ENCODE measurements around the gene EEIG2.
A peak's percentile ranks its signal among the peaks of the same experiment; 100 is the strongest.
"Not testable (repeated sequence)": the region's sequence is repeated elsewhere in the genome, so short reads cannot be mapped to it uniquely, and the experiment has no call there.

The EEIG2 gene

DNA sequence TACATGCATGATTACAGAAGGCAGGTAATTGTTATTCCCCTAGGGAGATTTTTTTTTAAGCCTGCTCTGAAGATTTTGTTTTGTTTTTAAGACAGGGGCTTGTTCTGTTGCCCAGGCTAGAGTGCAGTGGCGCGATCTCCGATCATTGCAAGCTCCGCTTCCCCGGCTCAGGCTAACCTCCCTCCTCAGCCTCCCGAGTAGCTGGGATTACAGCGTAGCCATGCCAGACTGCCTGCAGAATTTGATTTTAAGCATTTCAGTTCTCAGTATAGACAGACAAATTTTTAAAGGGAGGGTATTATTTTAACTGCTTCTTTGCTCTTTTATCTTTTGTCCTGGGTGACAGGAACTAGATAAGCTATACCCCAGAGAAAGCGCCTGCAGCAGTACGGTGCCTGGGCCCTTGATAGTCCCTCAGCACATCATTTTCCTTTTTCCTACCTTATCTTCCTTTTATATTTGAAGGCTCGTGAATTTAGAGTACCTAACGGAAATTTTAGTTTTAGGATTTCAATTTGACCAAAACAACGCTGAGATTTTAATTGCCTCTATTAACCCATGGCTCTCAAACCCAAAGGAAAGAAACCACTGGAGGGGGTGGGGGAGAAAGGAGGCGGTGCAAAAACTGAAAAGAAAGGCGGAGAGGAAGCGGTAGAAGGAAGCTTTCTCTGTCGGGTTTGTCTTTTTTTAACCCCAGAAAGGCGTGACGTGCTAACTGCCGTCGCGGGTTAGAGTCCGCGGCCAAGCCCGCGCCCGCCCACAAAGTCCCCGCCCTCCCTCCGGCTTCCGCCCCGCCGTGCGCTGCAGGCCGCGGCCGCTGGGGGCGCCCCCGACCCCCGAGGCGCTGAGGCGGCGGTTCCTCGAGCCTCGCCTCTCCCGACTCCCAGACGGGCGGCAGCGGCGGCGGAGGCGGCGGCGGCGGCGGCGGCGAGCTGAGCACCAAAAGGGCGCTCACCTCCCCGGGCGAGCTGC, at the start of gene EEIG2:
Gene EEIG2 (plus strand): TSS at position 886 of the 972 bp plus-strand sequence. CDS start 329 bp downstream, outside the sequence.
- peak; percentile 89 for DNase-seq

DNA sequence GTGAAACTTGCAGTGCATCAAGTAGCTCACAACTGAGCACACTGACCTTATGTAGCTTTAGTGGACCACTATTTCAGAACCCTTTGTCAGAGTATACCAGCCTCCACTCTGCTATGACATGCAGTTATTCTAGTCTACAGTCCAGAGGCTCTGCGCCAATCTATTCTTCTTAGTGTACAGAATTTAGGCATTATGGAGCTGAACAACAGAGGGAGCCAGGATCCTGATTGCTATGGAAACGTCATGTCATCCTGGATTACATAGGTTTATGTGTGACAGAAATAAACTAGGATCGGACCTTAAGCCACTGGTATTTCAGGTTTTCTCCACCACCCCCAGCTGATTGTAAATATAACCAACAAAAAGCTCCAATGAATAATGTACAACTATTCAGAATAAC, 48.1 kb upstream of the EEIG2 start:
- no peak for DNase-seq

DNA sequence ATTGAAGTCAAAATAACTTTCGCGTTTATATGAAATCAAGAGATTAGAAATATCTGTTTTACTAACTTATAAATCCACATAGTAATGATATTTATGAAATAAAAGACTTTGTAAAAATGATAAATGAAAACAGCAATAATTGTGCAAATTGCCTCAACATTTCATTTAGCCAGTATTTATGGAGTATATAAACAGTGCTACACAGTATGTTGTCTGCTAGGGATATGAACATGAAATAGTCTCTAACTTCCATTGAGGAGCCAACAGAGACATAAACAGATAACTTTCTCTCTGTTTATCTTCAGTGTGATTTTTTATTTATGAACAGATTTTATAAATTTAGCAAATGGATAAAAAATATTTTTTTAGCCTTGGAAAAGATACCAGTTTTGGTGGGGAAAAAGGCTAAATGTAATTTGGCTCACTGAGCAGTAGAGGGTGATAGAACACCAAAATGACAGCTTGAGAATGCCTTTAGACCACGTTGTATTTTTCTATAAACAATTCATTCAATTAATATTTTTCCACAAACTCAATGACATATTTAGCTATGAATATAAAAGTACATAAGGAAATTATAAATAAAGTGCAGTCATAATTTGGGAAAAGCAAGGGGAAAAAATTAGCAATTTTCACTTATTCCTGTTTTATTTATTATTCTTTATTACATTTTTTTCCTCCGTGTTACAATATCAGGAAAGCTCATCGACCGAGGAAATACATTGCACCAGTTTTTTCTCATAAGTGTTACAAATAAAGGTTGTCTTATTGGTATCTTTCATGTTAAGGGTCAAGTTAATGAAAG, 47.5 kb upstream of the EEIG2 start:
- no peak for DNase-seq

DNA sequence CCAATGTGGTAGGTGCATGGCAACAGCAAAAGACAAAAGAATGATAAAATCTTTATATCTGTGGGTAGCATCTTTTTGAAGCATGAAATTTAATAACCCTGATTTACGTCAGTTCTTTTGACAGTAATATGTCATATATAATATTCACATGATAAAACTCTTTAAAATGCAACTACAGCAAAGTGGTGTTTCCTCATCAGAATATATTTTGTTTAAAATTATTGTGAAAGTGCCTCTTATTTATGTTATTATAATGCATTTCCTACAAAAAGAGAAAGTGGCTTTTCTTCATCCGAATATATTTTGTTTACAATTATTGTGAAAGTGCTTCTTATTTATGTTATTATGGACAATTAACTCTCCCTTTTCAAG, 46.9 kb upstream of the EEIG2 start:
- DNase-seq = no peak

DNA sequence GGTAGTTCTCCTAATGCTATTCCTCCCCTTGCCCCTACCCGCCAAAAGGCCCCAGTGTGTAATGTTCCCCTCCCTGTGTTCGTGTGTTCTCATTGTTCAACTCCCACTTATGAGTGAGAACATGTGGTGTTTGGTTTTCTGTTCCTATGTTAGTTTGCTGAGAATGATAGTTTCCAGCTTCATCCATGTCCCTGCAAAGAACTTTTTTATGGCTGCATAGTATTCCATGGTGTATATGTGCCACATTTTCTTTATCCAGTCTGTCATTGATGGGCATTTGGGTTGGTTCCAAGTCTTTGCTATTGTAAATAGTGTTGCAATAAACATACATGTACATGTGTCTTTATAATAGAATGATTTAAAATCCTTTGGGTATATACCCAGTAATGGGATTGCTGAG, 46.0 kb upstream of the EEIG2 start:
- not testable (repeated sequence) for DNase-seq

DNA sequence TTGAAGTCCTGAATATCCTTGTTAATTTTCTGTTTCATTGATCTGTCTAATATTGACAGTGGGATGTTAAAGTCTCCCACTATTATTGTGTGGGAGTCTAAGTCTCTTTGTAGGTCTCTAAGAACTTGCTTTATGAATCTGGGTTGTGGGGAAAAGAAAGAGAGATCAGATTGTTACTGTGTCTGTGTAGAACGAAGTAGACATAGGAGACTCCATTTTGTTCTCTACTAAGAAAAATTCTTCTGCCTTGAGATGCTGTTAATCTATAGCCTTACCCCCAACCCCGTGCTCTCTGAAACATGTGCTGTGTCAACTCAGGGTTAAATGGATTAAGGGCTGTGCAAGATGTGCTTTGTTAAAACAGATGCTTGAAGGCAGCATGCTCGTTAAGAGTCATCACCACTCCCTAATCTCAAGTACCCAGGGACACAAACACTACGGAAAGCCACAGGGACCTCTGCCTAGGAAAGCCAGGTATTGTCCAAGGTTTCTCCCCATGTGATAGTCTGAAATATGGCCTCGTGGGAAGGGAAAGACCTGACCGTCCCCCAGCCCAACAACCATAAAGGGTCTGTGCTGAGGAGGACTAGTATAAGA, 42.5 kb upstream of the EEIG2 start:
- not testable (repeated sequence) for DNase-seq

DNA sequence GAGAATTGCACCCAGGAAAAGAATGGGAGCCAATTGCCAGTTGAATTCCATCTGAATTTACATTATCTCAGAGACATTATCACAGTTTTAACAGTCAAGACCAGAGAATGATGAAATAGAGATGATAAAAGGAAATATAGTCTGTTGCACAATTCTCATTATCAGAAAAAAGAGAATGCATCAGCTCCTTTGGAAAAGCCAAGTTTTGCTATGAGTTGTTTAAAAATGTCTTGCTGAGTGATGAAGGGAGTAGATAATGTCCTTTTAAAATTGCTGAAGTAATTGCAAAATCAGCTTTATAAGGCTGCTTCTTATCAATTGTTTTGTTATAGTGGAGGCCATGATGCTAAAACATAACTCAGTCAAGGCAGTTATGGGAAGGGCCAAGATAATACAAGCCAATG, 37.9 kb upstream of the EEIG2 start:
- DNase-seq = no peak

DNA sequence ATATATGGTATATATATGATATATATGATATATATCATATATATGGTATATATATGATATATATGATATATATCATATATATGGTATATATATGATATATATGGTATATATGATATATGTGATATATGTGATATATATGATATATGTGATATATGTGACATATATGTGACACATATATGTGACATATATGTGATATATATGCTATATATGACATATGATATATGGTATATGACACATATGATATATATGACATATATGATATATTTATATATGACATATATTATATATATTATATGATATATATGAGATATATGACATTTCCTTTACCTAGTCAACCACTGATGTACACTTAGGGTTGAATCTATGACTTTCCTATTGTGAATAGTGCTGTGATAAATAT, 36.1 kb upstream of the EEIG2 start:
- DNase-seq = no peak

DNA sequence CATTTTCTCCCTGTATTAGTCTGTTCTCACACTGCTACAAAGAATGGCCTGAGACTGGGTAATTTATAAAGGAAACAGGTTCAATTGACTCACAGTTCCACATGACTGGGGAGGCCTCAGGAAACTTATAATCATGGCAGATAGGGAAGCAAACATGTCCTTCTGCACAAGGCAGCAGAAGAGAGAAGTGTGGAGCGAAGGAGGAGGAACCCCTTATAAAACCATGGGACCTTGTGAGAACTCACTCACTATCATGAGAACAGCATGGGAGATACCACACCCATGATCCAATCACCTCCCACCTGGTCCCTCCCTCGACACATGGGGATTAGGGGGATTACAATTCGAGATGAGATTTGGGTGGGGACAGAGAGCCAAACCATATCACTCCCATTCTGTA, 35.2 kb upstream of the EEIG2 start:
- no peak for DNase-seq

DNA sequence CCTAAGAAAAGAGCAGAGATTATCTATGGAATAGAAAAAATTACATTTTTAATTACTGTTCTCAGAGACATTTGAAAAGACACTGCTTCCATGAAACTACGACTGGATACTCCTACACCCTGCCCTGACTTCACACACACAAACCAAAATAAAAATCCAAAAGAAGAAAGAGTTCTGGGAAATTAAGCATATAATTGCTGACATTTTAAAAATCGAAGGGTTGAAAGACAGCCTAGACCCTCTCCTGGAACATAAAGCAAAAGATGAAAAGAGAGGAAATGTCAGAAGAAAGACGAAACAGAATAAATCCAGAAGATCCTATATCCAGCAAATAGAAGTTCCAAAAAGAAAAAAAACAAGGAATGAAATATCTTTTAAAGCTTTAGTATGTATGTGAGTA, 32.8 kb upstream of the EEIG2 start:
- DNase-seq = no peak

DNA sequence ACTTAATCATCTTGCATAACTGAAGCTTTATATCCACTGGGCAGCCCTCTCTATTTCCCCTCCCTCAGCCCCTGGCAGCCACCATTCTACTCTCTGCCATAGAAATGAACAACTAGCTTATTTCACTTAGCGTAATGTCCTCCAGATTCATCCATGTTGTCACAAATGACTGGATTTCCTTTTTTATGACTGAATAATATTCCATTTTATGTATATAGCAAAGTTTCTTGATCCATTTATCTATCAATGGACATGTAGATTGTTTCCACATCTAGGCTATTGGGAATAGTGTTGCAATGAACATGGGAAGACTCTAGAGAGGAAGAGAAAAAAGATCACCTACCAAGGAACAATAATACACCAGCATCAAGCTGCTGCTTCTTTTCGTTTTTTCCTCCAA, 32.1 kb upstream of the EEIG2 start:
- no peak for DNase-seq

DNA sequence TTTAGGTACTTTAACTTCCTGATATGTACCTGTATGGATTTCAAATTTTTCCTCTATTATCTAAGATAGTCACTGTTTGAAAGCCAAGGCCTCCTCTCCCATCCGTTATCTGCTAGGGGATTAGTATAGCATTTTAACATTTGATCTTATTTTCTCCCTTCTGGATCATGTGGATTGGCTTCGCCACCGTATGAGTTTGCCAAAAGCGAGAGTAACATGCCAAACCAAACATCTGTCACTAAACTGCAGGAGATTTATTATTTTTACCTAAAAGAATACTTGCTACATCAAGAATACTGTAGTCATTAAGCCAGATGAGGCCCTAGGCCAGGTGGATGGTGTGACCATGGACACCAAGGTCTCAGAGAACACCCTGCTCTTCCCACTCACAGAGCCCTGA, 28.5 kb upstream of the EEIG2 start:
- no peak for DNase-seq

DNA sequence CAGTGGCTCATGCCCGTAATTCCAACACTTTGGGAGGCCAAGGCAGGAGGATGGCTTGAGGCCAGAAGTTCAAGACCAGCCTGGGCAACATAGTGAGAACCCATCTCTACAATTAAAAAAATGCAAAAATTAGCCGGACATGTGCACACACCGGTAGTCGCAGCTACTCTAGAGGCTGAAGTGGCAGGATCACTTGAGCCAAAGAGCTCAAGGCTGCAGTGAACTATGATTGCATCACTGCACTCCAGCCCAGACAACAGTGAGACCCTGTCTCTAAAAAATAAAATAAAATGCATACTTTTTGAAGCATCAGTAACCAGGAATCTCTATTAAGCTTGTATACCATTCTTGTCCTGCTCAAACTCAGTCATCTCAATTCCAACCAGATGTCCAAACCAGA, 27.2 kb upstream of the EEIG2 start:
- DNase-seq = no peak

DNA sequence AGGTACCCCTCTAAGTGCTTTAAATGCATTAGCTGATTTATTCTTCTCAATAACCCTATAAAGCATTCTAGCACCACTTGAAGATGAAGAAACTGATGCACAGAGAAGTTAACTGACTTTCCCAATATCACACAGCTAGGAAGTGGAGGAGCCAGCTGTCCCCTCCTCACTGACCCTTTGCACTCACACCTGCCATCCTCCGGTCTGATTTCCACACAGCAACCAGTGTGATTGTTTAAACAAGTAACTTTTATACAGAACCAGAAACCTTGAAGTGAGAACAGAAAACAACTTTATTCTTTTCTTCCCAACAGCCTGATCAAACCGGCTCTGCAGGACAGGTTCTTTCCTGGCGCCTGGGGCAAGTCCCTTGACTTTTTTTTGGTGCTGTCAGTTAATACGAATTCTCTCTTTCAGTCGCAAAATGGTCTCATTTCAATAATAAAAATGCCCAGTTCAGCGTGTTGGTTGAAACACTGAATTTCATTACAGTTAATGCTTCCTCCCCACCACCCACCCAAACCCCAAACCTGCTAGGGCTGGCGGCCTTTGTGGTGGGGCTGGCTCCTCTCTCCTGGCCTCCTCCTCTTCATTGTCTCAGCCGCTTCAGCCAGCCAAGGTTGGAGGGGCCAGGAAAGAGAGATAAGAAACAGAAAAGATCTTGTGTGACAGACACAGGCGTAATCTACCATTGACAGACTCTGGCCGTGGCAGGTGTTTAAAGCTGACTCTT, 26.4 kb upstream of the EEIG2 start:
- DNase-seq = peak; percentile 9

DNA sequence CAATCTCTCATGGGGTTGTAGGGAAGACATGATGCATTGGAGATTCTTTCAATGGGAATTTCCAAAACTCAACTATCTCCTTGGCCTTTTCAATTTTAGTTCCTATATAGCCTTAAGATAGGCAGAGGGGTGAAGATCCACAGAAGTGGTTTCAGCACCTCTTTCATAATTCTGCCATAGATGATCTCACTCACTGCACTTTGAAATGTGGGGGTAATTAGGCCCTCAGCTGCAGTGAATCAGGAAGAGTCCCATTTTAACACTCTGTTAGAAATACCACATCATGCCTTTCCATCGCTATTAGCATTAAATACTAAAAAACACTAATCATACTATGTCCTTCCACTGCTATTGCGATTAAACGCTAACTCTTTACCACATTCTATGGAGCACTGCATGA, 25.1 kb upstream of the EEIG2 start:
- DNase-seq = no peak

DNA sequence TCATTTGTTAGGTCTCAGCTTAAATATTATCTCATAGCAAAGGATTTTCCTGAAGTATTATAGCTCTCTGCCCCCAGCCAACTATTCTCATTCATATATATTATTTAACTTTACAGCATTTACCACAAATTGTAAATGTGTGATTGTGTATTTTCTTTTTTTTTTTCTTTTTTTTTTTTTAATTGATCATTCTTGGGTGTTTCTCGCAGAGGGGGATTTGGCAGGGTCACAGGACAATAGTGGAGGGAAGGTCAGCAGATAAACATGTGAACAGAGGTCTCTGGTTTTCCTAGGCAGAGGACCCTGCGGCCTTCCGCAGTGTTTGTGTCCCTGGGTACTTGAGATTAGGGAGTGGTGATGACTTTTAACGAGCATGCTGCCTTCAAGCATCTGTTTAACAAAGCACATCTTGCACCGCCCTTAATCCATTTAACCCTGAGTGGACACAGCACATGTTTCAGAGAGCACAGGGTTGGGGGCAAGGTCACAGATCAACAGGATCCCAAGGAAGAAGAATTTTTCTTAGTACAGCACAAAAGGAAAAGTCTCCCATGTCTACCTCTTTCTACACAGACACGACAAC, 24.5 kb upstream of the EEIG2 start:
- DNase-seq = not testable (repeated sequence)

DNA sequence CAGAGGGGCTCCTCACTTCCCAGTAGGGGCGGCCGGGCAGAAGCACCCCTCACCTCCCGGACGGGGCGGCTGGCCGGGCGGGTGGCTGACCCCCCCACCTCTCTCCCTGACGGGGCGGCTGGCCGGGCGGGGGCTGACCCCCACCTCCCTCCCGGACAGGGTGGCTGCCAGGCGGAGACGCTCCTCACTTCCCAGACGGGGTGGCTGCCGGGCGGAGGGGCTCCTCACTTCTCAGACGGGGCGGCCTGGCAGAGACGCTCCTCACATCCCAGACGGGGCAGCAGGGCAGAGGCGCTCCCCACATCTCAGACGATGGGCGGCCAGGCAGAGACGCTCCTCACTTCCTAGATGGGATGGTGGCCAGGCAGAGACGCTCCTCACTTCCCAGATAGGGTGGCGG, 23.9 kb upstream of the EEIG2 start:
- not testable (repeated sequence) for DNase-seq

DNA sequence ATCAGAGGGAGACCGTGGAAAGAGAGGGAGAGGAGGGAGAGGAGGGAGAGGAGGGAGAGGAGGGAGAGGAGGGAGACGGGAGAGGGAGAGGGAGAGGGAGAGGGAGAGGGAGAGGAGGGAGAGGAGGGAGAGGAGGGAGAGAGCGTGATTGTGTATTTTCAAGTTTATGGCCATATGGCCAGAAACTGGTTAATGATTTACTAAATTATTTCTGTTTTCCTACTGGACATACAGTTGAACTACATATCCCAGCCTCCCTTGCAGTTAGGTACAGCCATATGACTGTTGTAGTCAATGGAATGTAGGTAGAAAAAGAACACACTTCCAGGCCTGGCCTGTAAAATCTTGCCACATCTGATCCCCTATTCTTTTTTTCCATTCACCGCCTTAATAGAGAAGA, 23.1 kb upstream of the EEIG2 start:
- not testable (repeated sequence) for DNase-seq

DNA sequence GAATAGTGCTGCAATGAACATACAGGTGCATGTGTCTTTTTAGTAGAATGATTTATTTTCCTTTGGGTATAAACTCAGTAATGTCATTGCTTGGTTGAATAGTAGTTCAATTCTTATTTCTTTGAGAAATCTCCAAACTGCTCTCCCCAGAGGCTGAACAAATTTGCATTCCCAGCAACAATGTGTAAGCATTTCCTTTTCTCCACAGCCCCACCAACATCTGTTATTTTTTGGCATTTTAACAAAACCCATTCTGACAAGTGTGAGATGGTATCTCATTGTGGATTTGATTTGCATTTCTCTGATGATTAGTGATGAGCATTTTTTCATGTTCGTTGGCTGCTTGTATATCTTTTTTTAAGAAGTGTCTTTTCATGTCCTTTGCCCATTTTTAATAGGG, 21.9 kb upstream of the EEIG2 start:
- no peak for DNase-seq

DNA sequence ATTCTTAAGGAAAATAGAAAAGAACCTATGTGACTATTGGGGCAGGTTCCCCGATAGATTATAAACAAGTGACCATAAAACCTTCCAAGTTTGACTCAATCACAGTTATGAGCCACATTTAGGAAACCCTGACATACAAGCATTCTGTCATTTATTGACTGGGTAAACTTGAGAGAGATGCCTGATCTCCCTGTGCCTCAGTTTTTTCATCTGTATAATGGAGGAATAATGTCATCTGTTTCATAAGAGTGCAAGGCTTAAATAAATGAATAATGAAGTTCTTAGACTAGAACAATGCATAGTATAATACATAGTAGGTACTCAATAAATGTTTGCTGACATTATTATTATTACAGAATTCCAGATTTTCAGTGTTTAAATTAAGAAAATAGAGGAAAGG, 18.9 kb upstream of the EEIG2 start:
- DNase-seq = no peak

DNA sequence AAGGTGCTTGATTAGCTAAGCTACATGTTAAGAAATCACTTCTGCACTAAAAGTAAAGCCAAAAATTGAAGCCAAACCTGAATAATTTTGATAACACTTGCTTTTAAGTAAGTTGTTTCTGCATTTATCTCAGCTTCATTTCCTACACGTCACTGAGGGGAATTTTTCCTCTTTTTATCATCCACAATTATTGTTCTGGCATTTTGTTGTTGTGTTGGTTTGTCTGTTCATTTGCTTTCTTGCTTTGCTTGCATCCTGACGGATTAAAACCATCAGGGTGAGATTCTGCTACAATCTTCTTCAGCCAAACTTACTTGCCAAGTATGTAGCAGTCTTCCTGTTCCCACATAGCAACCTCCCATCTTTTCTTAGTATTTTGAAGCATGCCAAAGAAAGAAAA, 18.0 kb upstream of the EEIG2 start:
- no peak for DNase-seq

DNA sequence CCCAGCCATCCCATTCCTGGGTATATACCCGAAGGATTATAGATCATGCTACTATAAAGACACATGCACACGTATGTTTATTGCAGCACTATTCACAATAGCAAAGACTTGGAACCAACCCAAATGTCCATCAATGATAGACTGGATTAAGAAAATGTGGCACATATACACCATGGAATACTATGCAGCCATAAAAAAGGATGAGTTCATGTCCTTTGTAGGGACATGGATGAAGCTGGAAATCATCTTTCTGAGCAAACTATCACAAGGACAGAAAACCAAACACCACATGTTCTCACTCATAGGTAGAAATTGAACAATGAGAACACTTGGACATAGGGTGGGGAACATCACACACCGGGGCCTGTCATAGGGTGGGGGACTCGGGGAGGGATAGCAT, 12.4 kb upstream of the EEIG2 start:
- DNase-seq = not testable (repeated sequence)

All from activated CD4-positive, alpha-beta T cell treated with anti-CD3 and anti-CD28 coated beads for 48 hours (primary cell).